Stimulated activated CD4-positive, alpha-beta T cell treated with anti-CD3 and anti-CD28 coated beads, Interleukin-12 subunit alpha, Interleukin-12 subunit beta, amount 100 ng/mL, for 24 hours (primary cell): ENCODE data around the gene APMAP.

Experiments
- DNase-seq, 2 experiments: peaks; one replicate each; pipeline ENCODE4 v3.0.0-alpha.2; 2020; ENCODE audit warnings: low read depth in 2 of 2

Gene APMAP

DNA sequence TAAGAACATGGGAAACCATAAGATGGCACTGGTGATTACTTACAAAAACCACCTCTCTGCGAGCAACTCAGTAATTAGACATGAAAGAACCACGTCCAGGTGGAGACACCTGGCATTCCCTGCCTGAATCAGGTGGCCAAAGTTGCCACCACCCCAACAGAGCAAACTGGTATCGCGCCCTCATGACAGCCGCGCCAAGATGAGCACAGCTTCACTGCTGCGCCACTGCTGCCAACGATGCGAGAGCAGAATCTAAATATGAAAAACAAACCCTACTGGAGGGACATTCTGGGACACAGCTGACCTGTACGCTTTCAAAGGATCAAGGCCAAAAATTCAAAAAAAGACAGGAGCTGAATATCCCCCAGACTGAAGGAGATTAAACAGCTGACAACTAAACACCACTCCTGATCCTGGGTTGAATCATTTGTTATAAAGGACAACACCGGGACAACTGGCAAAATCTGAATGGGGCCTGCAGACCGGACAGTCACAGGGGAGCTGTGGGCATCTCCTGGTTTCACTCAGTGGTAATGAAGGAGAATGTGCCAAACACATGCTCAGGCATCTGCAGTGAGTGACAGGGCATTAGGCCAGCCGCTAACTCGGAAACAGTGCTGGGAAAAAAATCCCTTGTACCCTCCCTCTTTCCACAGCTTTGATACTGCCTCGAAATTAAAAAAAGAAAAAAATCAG, 26.1 kb downstream of the APMAP start:
- no peak for DNase-seq

DNA sequence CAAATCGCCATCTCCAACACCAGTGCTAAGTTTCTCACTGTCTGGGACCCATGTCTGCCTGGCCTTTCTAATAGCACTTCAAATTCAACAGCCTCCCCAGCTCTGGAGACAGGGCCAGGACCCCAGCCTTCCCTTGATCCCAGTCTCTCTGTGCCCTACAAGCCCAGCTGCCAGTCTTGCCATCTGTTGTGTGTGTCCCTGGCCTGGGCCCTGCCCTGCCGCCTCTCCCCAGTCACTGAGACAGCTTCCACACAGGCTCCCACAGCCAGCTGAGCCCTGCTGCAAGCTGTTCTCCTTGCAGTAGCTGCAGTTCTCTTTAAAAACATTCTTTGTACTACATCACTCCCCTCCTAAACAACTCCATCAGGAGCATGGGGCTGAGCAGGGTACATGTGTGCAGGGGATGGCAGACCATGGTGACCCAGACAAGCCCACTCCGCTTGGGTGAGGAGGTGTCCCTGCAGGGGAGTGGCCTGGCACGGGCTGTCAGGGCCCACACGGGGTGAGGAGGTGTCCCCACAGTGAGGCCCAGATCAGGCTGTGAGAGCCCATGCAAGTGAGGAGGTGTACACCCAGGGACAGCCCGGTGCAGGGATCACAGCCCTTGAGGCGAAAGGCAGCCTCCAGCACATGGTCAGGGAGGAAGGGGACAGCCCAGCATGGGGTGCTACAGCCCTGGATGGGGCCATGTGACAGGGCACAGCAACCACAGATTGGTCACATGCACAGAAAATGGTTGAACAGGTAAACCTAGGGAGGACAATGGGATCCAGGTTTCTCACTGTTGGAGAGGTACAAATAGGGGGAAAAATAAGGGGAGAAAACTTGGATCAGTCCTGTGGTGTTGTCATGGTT, 27.3 kb downstream of the APMAP start:
- no peak for DNase-seq

DNA sequence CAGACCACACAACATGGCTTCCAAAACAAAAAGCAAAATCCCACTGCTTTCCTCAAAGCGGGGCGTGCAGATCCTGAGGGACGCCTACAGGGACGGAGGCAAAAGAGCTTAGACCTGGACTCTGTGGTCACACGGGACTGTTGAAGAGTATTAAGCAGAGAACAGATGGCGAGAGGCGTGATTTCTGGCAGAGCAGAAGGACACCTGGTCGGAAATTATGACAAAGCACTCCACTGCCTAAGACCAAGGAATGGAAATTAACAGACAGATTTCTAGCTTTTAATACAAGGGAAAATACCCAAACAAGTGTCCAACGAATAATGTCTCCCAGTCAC, 28.1 kb downstream of the APMAP start:
- no peak for DNase-seq

DNA sequence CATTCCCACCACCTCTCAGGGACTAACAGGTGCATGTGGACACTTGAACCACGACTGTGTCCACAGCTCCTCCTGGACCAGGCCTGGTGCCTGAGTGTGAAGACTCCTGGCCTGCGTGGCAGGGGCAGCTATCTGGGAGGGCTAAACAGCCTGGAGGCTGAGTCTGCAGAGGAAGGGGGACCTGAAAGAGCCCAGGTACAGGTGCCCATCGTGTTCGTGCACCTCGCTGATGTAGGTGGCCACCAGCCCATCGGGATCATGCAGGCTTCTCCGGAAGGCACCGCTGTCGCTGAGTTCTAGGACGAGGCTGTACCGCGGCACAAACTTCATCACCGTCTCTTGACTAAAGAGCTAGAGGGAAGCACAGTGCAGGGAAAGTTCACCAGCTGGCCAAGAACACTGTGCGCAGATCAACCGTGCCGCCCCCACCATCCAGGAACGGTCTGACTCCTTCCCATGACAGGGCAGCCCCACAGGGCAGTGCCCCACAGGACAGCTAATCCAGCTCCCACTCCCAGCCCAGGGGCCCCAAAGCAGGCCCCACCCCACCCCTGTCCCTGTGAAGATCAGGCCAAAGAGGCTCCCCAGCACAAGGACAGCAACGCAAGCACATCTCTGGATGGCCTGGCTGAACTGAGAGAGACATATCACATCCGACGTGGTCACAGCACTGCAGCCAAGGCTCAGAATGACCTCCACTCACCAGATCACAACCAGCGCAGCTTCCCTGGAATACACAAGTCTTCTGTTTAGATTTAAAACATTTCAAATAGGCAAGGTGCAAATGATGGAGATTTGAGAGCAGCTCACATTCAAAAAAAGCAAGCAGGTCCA, 28.7 kb downstream of the APMAP start:
- DNase-seq, result no peak

DNA sequence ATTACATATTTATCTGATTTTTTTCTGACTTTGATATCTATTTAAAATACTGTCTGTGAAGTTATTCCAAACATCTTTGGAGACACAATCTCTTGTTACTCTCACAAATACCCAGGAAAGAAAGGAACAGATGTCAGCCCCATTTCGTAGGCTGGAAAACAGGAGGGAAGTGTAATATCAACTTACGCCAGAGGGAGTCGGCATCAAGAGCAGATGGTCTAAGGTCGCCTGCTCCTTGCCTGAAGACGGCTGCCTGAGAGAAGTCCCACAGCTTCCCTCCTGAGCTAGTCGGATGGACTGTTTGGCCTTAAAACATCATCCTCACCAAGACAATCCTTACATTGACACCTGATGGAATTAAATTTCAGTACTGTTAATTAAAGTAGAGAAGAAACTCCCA, 30.0 kb downstream of the APMAP start:
- DNase-seq, result no peak

DNA sequence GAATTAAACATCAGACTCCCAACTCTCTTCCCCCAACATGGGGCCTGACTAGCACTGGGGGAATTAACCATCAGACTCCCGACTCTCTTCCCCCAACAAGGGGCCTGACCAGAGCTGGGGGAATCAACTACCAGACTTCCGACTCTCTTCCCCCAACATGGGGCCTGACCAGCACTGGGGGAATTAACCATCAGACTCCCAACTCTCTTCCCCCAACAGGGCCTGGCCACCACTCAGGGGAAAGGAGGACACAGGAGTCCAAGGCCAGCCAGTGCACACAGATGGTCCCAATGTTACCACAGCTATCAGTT, 30.4 kb downstream of the APMAP start:
- DNase-seq, result no peak

DNA sequence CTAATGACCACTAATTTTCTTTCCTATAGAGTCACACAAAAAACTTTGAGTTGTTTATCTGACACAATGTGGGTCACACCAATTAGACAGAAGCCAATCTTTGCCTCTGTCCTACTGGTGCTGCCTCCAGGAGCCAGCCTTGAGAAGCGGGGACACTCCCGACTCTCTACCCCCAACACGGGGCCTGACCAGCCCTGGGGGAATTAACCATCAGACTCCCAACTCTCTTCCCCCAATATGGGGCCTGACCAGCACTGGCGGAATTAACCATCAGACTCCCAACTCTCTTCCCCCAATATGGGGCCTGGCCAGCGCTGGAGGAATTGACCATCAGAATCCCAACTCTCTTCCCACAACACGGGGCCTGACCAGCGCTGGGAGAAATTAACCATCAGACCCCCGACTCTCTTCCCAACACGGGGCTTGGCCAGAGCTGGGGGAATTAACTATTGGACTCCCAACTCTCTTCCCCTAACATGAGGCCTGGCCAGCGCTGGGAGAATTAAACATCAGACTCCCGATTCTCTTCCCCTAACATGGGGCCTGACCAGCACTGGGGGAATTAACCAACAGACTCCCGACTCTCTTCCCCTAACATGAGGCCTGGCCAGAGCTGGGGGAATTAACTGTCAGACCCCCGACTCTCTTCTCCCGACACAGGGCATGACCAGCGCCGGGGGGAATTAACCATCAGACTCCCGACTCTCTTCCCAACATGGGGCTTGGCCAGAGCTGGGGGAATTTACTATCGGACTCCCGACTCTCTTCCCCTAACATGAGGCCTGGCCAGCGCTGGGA, 31.0 kb downstream of the APMAP start:
- no peak for DNase-seq

DNA sequence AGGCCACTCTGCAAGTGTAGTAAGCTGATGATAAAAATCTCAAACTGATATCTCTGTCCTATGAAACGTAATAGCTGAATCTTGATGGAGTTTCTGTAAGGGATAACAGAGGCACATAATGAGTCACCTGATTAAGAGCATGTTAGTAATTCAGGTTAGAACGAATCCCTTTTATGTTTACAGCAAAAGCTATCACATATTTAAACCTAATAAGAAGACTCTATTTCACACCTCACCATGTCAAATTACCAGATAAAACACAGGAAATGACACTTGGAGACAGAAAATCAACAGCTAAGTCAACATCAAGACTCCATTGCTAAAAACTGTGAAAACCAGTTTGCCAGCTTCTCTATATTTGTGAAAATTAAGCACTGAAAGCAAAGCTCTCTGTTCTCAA, 31.7 kb downstream of the APMAP start:
- DNase-seq, result no peak

DNA sequence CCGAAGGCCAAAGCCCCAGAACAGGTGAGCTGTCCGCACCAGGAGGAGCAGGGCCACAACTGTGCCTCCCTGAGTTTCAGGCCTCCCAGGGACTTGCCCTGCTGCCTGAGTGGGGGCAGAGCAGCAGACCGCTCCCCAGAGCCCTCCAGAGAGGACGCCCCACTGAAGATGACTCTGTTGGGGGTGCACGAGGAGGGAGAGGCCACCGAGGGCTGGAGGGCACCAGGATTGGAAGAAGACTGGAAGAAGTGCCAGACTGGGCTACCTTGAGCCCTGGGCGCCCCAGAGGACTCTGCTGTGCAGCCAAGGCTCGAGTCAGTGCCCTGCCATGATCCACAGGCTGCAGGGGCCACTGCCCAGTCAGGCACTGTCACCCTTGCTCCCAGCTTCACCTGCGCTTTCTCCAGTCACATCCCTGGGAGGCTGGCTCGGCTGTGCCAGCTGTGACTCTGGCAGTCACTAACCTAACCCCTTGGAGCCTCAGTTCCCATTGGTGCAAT, 32.2 kb downstream of the APMAP start:
- DNase-seq, result no peak

DNA sequence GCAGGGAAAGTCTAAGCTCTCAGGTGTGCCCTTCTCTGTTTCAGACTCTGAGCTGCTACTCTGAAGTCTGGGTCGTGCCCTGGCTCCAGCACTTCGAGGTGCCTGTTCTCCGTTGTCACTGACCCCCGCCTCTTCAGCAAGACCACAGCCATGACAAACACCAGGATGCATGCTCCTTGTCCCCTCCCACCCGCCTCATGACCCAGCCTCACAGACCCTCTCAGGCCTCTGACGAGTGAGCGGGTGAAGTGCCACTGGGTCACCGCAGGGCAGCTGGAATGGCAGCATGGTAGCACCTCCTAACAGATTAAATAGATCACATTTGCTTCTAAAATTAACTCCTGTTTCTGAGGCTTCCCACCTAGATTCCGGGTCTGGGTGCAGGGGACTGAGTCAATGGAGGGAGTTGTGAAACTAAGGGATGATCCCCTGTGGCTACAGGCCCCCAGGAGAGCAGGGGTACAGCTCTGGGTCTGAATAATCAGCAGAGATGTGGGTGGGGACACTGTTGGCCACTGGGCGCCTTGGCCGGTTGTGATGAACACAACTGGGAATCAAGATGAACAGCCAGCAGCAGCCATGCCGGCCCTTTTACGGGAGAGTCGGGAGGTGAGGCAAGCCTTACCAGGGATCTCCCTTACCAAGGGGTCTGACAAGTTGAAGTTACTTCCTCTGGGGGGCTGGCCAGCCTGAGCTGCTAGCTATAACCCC, 32.8 kb downstream of the APMAP start:
- DNase-seq, result no peak

DNA sequence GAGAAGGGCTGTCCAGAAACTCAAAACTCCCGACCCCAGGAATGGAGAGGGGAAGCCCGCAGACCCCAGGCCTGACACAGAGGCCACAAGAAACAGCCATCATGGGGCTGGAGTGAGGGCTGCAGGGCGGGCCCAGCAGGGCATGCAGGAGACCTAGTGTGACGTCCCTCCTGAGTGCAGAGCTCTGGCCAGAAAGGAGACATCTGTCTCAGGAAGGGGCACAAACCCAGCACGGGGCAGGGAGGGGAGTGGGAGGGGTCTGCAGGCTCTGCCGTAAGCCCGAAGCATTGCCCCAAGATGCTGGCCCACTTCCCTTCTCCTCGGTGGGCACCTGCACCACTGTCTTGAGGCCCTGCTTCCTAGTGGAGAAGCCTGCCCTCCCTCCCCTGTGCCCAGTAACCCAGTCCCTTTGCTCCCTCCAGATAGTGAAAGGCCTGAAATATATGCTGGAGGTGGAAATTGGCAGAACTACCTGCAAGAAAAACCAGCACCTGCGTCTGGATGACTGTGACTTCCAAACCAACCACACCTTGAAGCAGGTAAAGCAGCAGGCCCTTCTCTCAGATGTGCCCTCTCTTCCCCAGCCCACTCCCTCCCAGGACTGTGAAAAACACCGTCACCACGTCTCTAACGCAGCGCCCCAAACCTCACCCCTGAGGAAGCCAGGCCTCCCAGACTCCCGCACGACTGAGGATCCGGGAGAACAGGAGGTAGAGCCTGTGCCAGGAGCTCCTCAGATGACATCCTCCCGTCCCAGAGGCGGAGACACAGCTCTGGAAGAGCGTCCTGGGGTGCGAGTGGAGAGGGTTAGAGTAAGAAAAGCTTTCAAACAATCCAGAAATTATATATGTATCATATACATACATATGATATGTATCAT, 33.8 kb downstream of the APMAP start:
- DNase-seq, result no peak

DNA sequence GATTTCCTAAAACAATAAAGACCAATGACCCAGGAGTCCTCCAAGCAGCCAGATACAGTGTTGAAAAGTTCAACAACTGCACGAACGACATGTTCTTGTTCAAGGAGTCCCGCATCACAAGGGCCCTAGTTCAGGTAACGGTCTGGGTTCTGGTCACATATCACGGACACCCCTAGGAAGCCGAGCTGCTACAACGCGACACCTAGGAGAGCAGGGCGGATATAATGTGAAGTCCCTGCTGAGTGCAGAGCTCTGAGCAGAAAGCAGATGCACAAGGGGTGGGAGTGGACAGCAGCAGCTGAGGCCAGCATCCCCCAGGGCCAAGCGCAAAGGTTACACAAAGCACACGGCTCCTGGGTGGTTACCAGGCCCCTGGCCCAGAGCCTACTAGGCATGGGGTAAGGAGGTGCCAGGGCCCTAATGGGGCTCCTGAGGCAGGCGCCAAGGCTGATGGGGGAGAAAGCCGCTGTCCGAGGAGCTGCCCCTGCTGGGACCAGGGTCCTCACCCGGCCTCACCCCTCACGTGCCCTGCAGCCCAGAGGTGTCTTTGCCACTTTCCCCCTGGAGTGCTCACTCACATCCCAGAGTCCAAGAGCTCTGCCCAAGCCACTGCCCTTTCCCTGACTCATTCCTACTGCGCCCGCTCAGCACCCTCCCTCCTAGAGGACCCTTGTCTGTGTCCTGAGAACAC, 35.1 kb downstream of the APMAP start:
- no peak for DNase-seq

DNA sequence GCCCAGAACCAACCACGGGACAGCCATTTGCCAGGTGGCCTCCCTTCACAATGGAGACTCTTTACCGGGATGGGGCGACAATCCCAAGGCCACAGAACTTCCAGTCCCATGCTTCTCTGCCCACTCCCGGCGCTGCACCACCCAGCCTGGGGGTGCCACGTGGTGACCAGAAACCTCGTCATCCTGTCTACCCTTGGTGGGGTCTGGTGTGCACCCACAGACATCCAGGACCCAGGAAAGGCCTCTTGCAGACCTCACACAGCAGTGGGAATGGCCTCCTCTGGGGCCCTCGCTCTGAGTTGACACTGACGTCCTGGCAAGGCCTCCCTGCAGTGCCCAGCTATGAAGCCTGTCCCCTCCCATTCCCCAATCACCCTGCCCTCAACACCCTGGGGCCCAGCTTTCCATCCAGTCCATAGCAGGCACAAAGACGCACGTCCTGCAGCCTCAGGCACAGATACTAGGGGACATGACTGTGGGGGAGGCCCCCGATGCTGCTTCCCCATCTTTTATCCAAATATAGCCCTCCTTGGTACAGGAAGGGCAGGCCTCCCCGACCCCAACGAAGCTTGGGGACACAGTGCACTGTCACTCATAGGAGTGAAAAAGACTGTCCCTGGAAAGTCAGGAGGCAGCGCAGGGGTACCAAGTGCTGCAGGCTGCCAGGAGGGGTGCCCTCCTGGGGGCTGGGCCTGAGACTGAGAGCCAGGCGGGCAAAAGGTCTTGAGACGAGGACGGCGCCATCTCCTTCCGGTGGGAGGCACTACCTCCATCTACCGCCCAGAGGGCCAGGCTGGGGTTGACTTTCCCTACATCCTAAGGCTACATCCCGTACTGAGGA, 36.3 kb downstream of the APMAP start:
- no peak for DNase-seq

DNA sequence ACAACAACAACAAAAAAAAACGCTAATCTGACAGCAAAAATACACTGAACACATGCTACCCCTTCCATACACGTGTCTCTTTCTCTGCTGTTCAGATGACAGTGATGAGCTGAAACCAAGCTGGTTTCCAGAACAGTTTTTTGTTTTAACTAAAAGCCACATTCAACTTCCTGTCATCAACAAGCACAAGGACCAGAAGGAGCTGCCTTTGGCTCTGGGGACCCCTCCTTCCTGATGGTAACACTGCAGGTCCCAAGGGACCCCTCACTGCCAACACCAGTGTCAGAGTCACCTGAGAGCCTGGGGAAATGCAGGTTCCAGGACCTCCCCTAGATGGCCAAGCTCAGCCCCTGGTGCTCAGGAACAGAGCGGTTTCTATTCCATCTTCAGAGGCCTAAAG, 37.5 kb downstream of the APMAP start:
- no peak for DNase-seq

DNA sequence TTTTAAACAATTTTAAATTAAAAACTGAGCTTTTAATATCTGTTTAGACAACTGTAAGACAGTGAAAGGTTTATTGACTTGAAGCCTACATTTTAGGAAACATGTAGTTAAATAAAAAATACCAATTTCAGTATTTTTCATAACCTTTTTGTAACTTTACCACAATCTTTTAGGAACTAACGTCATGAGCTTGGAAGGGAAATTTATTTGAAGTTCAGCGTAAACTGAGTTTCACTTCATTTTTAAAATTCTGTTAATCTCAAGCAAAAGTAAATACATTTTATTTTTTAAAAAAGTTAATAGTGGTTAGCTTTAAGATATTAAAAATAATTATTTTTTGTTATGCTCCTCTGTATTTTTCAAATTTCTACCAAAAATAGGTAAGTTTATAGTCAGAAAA, 38.0 kb downstream of the APMAP start:
- DNase-seq, result no peak

DNA sequence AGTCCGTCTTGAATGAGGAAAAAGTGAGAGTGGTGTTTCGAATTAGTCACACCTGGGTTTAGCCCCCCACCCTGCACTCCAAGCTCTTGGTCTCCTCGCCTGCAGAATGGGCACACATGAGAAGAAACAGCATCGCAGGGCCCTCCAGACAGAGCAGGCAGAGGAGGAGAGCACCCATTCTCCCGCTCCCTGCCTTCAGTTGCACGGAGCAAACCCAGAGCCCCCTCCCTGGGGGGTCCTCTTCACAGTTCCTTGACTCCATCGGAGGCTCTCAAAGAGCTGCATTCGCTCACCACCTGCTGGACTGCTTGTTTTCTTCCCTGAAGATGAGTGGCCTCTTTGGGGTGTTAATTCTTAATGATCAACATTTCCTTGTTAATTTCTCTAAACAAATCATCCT, 38.4 kb downstream of the APMAP start:
- DNase-seq, result no peak

DNA sequence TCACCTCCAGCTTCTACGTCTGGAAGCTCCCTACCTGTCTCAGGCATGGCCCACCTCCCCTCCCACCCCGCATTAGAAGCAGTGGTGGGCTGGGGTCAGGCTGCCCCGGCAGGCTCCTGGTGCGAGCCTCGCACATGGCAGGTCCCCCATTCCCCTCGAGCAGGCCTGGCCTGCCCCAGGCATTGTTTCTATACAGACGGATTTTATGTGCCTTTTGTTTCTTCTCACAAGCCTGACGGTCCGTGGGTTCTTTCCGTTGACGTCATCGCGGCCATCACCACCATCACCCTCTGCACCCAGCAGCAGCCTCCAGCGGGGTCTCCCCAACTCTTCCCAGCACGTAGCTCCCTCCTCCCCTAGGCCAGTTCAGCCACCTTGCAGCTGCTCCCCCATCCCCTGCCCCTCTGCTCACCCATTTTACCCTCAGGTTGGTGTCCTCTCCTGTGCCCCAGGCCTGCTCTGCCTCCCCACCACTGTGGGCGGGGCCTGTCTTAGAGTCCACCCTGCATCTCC, 38.9 kb downstream of the APMAP start:
- no peak for DNase-seq

DNA sequence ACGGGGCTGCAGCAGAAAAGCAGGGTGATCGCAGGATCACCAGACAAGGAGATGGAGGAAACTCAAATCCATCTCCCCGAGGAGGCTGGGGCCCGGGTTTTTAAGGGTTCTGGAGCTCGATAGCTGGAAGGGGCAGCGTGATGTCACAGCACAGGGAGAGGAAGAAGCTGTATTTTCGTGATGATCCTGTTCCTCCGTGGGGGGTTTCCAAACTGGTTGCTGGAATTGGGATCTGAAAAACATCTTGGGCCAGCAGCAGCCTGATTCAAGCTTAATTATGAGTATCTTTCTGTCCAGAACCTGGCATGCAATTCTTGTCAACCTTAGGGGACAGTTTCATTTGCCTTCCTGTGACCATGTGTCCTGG, 39.4 kb downstream of the APMAP start:
- DNase-seq, result no peak
